ENCODE data around the gene UVRAG.

Gene UVRAG

DNA sequence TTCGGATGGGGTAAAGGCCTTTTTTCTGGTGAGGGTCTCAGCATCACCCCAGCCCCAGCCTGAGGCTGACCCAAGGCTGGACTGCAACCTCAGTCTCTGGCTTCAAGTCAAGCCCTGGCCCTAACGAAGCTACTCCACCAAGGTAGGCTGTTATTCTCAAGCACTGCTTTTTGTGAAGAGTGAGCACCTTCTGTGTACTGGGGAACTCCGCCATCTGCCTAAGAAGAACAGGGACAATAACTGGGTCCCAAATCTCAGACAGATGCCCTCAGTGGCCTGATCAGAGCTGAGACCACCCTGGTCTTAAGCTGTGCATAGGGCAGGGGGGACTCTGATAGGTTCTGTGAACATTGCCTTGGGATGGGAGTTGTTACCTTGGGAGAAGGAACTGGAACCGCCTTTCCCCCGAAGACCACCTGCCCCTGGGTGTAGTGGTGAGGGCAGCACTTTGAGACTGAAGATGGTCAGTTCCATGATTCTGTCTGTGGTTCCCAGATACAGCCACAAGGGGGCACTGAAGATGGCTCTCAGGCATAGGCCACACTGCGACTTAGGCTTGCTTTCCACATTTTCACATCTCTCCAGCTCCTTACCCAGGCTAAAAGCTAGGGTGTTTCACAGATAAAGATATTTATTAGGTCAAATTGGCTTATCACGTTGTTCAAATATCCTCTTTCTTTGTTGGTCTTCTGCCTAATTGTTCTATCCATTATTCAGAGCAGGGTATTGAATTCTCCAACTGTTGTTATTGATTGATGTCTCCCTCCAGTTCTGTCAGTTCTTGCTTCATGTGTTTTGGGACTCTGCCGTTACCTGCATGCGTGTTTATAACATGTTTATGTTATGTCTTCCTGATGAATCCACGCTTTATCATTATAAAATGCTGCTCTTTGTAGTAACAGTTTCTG lies 11.8 kb upstream of the UVRAG start:
- in situ Hi-C loops (cut with MboI; ENCODE audit: low sequenced_read_pairs): loop anchor here (10.0 kb wide), 2 partner anchors 62 to 352 kb away; no protein-coding TSS in a partner anchor

DNA sequence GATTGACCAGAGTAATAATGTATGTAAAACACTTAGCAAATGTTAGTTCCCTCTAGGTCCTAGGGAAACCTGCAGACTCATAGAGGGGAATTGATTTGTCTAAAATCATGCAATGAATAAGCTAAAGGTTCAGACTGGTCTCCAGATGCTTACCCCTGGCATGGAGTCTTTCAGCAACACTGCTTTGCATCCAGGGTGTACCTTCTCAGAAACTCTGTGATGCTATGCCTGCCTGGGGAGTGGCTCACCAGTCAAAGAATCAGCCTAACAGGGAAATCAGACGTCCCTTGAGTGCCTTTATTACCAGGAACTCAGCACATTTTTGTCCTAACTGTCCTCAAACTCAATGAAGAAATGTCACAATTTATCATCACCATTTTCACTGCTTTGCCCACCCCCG lies 5.9 kb upstream of the UVRAG start:
- in situ Hi-C loops (cut with MboI; ENCODE audit: low sequenced_read_pairs): loop anchor here (10.0 kb wide), 2 partner anchors 56 to 346 kb away; no protein-coding TSS in a partner anchor

DNA sequence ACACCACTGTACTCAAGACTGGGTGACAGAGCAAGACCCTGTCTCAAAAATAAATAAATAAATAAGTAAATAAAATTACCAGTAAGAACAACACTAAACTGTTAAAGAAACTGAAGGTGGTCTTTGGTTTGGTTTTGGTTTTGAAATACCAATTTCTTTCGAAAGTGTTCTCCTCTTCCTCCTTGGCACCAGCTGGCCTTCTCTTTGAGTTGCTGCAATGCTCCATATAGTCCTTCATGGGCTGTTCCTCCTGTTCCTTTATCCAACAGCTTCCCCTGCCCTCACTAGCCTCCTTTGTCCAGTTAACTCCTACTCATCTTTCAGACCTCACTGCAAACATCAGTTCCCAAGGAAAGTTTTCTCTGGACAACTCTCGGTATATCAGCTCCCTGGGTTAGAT lies 5.0 kb upstream of the UVRAG start:
- in situ Hi-C loops (cut with MboI; ENCODE audit: low sequenced_read_pairs): loop anchor here (10.0 kb wide), 2 partner anchors 55 to 345 kb away; no protein-coding TSS in a partner anchor

- in situ Hi-C loops (cut with MboI; ENCODE audit: low sequenced_read_pairs): no loop called here
Observed at GRCh38 chr11:75810637-75811390, 4.2 kb upstream of the UVRAG start.

GRCh38 chr11:75811485-75811884 lies 3.5 kb upstream of the UVRAG start:
- in situ Hi-C loops (cut with MboI; ENCODE audit: low sequenced_read_pairs): no loop called here

GRCh38 chr11:75812542-75813040 lies 2.4 kb upstream of the UVRAG start:
- in situ Hi-C loops (cut with MboI; ENCODE audit: low sequenced_read_pairs): no loop called here

DNA sequence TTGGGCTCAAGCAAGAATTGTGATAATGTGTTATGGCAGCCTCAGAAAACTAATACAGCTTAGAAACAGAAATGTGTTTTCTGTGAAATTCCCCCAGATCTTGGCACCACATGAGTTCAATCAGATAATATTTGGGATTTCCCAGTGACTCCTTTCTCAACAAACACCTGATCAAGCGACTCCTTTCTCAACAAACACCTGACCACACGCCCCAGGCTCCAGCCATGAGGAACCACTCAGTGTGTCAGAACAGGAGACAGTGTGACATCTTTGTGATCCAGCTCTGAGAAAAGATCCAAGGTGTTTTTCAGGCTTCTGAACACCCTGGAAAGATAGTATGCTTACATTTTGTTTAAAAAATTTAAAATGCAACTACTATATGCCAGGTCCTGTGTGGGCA lies 1.9 kb upstream of the UVRAG start:
- in situ Hi-C loops (cut with MboI; ENCODE audit: low sequenced_read_pairs): no loop called here

DNA sequence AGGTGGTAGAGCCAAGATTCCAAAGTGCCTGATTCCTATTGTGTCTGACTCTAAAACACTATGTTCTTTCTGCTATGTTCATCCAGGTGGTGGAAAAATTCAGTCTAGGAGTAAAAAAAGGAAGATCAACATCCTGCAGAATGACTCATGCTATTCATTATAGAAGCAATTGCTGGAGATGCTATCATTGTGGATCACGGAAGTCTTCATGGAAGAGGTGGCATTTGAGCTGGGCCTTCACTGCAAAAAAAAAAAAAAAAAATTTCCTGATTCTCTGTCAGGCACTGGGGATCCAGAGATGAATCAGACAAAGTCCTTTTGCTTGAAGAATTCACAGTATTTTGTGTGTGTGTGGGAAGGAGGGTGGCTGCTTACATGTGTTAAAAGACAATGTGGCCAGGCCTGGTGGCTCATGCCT lies 1.4 kb upstream of the UVRAG start:
- in situ Hi-C loops (cut with MboI; ENCODE audit: low sequenced_read_pairs): no loop called here

- in situ Hi-C loops (cut with MboI; ENCODE audit: low sequenced_read_pairs): no loop called here
Observed at GRCh38 chr11:75814363-75814676, 690 bp upstream of the UVRAG start.

- in situ Hi-C loops (cut with MboI; ENCODE audit: low sequenced_read_pairs): no loop called here
Observed at GRCh38 chr11:75815345-75816168, 547 bp downstream of the UVRAG start.

DNA sequence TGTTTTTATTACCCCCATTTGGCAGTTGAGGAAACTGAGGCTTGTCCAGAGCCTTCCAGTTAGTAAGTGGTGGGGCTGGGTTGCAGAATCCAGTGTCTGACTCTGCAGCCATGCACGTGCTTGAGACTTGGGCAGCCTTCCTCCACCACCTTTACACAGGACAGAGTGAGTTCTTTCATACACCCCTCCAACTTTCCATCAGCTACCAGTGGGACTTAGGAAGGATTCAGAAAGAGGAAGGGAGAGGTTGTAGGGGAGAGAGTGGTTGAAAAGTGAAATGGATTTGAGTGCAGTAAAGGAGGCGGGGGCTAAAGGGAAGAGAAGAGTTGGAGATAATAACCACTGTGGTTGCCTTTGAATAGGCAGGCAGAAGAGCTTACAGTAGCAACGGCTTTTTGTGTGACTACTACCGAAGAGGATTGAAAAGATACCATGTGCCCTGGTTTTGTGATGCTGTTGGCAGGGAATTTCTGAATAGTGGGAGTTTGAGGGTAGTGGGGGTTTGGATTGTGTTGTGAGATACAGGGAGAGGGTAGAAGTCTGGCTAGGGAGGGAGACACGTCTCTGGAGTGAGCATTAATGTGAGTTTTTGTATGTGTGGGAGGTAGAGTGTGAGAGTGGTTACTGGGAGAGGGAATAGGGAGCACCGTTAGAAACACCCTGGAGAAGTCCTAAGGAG lies 1.7 kb downstream of the UVRAG start:
- in situ Hi-C loops (cut with MboI; ENCODE audit: low sequenced_read_pairs): no loop called here

DNA sequence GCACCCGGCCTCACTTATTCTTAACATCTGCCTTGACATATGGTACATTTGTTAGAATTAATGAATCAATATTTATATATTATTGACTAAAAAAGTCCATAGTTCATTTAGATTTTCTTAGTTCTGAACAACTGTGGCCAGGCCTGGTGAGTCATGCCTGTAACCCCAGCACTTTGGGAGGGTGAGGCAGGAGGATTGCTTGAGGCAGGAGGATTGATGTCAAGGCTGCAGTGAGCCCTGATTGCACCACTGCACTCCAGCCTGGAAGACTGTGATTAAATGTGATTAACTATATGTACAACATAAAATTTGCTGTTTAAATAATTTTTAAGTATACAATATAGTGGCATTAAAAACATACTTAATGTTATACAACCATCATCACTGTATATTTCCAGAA lies 5.6 kb downstream of the UVRAG start:
- in situ Hi-C loops (cut with MboI; ENCODE audit: low sequenced_read_pairs): no loop called here

DNA sequence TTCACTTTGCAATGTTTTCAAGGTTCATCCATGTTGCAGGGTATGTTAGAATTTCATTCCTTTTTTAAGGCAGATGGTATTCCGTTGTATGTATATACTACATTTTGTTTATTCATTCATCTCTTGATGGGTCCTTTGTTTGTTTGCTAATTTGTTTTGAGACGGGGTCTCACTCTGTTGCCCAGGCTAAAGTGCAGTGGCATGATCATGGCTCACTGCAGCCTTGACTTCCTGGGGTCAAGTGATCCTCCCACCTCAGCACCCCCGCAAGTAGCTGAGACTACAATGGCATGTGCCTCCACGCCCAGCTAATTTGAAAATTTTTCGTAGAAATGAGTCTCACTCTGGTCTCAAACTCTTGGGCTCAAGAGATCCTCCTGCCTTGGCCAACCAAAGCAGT lies 6.2 kb downstream of the UVRAG start:
- in situ Hi-C loops (cut with MboI; ENCODE audit: low sequenced_read_pairs): no loop called here

GRCh38 chr11:75822541-75822940 lies 7.5 kb downstream of the UVRAG start:
- in situ Hi-C loops (cut with MboI; ENCODE audit: low sequenced_read_pairs): no loop called here

- in situ Hi-C loops (cut with MboI; ENCODE audit: low sequenced_read_pairs): no loop called here
Observed at GRCh38 chr11:75823415-75823814, 8.4 kb downstream of the UVRAG start.

GRCh38 chr11:75823946-75824345 lies 8.9 kb downstream of the UVRAG start:
- in situ Hi-C loops (cut with MboI; ENCODE audit: low sequenced_read_pairs): no loop called here

DNA sequence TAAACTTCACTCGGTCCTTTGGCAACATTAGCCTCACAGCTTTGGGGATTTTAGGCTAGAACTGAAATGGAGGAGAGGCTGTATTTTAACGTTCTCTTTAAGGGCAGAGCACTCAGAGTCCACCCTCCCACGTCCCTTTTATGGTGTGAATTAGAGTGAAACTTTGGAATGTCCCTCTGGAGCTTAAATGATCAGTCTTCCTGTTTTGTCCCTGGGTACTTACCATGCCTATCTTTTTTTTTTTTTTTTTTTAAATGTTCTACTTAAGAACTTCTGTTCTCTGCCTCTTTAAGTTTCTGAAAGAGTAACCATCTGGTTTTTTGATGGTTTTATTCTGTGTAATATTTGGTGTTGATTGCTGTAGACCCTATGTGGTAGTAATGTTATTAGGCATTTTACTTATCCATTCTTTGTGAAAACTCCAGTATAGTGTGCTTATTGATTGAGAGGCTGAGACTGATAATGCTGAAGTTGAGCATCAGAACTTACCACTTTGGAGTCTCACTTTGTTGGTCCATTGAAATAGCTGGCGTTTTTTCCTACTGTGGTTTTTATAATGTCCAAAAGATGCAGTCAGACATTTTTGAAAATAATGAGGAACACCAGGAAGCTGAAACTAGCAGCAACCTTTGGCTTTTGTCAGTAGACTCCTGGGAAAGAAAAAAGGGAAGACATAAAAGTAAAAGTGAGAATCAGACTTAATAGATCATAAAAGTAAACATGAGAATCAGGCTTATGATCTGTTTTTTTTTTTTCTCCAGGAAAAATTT lies 11.6 kb downstream of the UVRAG start:
- in situ Hi-C loops (cut with MboI; ENCODE audit: low sequenced_read_pairs): no loop called here

- in situ Hi-C loops (cut with MboI; ENCODE audit: low sequenced_read_pairs): no loop called here
Observed at GRCh38 chr11:75827562-75827961, 12.6 kb downstream of the UVRAG start.

DNA sequence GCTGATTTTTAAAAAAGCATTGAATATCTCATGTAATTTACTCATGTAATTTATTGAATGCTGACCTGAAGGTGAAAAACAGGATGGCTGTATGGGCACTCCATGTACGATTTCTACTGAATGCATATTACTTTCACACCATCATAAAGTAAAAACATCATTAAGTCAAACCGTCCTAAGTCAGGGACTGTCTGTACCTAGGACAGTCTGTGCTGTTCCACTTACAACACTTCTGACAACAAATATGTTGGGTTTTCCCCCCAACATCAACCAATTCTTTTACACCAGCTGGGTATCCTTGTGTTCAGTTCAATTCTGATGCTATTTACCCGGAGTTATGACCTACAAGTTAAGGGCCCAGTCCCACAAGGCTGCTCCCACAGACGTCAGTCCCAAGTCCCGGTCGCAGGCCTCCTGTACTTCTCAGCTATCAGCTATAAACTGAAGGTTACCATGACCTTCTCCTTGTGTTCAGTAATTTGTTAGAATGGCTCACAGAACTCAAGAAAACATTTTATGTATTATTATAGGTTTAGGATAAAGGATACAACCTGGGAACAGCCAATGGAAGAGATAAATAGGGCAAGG lies 17.0 kb downstream of the UVRAG start:
- in situ Hi-C loops (cut with MboI; ENCODE audit: low sequenced_read_pairs): no loop called here

Measured in HL-60/S4 (cell line).